ENCODE results near the gene LSAMP.

- TF ChIP-seq FOS (IDR thresholded peaks at IDR 0.05; ENCODE audit: low read depth, low read length) (no peak), BHLHE40 (IDR thresholded peaks at IDR 0.05; ENCODE audit: low read depth, low read length) (no peak), RAD21 (IDR thresholded peaks at IDR 0.05; ENCODE audit: low read length) (no peak), POLR2A (IDR thresholded peaks at IDR 0.05; ENCODE audit: low read depth, low read length) (no peak)
- TF ChIP-seq, protein P1, sequence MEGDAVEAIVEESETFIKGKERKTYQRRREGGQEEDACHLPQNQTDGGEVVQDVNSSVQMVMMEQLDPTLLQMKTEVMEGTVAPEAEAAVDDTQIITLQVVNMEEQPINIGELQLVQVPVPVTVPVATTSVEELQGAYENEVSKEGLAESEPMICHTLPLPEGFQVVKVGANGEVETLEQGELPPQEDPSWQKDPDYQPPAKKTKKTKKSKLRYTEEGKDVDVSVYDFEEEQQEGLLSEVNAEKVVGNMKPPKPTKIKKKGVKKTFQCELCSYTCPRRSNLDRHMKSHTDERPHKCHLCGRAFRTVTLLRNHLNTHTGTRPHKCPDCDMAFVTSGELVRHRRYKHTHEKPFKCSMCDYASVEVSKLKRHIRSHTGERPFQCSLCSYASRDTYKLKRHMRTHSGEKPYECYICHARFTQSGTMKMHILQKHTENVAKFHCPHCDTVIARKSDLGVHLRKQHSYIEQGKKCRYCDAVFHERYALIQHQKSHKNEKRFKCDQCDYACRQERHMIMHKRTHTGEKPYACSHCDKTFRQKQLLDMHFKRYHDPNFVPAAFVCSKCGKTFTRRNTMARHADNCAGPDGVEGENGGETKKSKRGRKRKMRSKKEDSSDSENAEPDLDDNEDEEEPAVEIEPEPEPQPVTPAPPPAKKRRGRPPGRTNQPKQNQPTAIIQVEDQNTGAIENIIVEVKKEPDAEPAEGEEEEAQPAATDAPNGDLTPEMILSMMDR (conservative IDR thresholded peaks at IDR 0.05; ENCODE audit: low read depth, low read length), result no peak
- TF ChIP-seq, protein P2, sequence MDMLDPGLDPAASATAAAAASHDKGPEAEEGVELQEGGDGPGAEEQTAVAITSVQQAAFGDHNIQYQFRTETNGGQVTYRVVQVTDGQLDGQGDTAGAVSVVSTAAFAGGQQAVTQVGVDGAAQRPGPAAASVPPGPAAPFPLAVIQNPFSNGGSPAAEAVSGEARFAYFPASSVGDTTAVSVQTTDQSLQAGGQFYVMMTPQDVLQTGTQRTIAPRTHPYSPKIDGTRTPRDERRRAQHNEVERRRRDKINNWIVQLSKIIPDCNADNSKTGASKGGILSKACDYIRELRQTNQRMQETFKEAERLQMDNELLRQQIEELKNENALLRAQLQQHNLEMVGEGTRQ (IDR thresholded peaks at IDR 0.05; ENCODE audit: low read depth, low read length), result no peak
These were observed 396.3 kb downstream of the LSAMP start for GRCh38 chr3:116048991-116049390.
